HCT116 (cell line): ENCODE measurements around the gene TJP3. TPM values are rescaled to one million over a fixed set of nuclear protein-coding genes. Genes with fewer than 3 reads are reported as not detected.

Source experiments
- ATAC-seq: fragments of 200-7000 bp; cut with Tn5 transposase; 2 replicates; pipeline ENCODE4 v1.9.1; 2020; ENCODE audit warnings: mild to moderate bottlenecking, moderate library complexity
- BruUV-seq: library from RNA; stranded (reverse); fragments of 400-500 nt; replicated peaks from 2 replicates; lab custom pipeline; 2021; lab: Mats Ljungman, UMichigan
- CTCF ChIA-PET: fragments of 300-600 bp; sonication (Branson Sonifier 250); formaldehyde crosslinking; loops from one replicate; lab custom pipeline; 2021; ENCODE audit warnings: antibody characterized with exemption; lab: Charles Lee
- POLR2A ChIA-PET: fragments of 300-600, 350-600 bp; sonication (Branson Sonifier 250); formaldehyde crosslinking; loops from one replicate; lab custom pipeline; 2021; ENCODE audit warnings: antibody characterized with exemption; lab: Charles Lee
- RAD21 ChIA-PET, 2 experiments: fragments of 300-600 bp; sonication (Branson Sonifier 250); formaldehyde crosslinking; loops; one replicate each; lab custom pipeline; 2023; ENCODE audit warnings: low total read pairs in 2 of 2; ENCODE audit not compliant: uncharacterized antibody in 2 of 2, unreplicated experiment in 2 of 2, low non-redundant PET in 1 of 2; lab: Charles Lee
- DNase-seq: peaks from one replicate; pipeline ENCODE4 v3.0.0-alpha.2; 2010; ENCODE audit warnings: low read depth, low spot score
- H2AFZ ChIP-seq: fragments of 200-600 bp; shearing (Covaris generic), sonication (generic); 2 replicates; pipeline ENCODE4 v1.6.1; 2017; ENCODE audit warnings: low read depth, mixed run types, mixed read lengths, antibody characterized with exemption, low read length; ENCODE audit not compliant: poor library complexity, severe bottlenecking
- H3K27ac ChIP-seq: 2 replicates; pipeline ENCODE4 v1.5.1; 2012; ENCODE audit warnings: low read depth, low read length
- H3K27me3 ChIP-seq: fragments of 200-600 bp; sonication (generic); 2 replicates; pipeline ENCODE4 v1.6.1; 2016; ENCODE audit warnings: mixed run types, low read length, mixed read lengths; ENCODE audit not compliant: insufficient read depth
- H3K36me3 ChIP-seq, 2 experiments: fragments of 200-500 bp in 1 of 2; fragments of 200-600 bp in 1 of 2; sonication (Bioruptor generic) in 1 of 2; sonication (generic) in 1 of 2; 2 replicates each; pipeline versions ENCODE4 v1.5.1 to v1.6.1; 2014 to 2016; ENCODE audit warnings: low read length in 2 of 2, inconsistent platforms in 1 of 2, mixed read lengths in 1 of 2, mixed run types in 1 of 2; ENCODE audit not compliant: insufficient read depth in 2 of 2, control insufficient read depth in 1 of 2
- H3K4me1 ChIP-seq, 2 experiments: fragments of 200-600 bp in 1 of 2; sonication (generic) in 1 of 2; 2 replicates each; pipeline versions ENCODE4 v1.5.1 to v1.6.1; 2012 to 2017; ENCODE audit warnings: low read length in 2 of 2, inconsistent platforms in 1 of 2, mild to moderate bottlenecking in 1 of 2, mixed read lengths in 1 of 2, mixed run types in 1 of 2, moderate library complexity in 1 of 2; ENCODE audit not compliant: insufficient read depth in 2 of 2, control insufficient read depth in 1 of 2
- H3K4me2 ChIP-seq: fragments of 200-600 bp; sonication (generic); 2 replicates; pipeline ENCODE4 v1.6.1; 2017; ENCODE audit warnings: mixed run types, low read length, mixed read lengths
- H3K4me3 ChIP-seq, 2 experiments: fragments of 200-600 bp in 1 of 2; sonication (generic) in 1 of 2; replicated peaks in 1 of 2; 2 replicates each; pipeline ENCODE4 v1.5.1; 2011 to 2016; ENCODE audit warnings: low read length in 2 of 2, control low read depth in 1 of 2, low read depth in 1 of 2, mild to moderate bottlenecking in 1 of 2, mixed read lengths in 1 of 2, mixed run types in 1 of 2
- H3K79me2 ChIP-seq: fragments of 200-600 bp; sonication (generic); 2 replicates; pipeline ENCODE4 v1.6.1; 2017; ENCODE audit warnings: mild to moderate bottlenecking, mixed run types, low read length, moderate library complexity, mixed read lengths; ENCODE audit not compliant: insufficient read depth
- H3K9ac ChIP-seq: fragments of 200-600 bp; sonication (generic); 2 replicates; pipeline ENCODE4 v1.6.1; 2016; ENCODE audit warnings: low read length, mixed read lengths
- H3K9me2 ChIP-seq: fragments of 200-600 bp; sonication (generic), shearing (Covaris generic); 2 replicates; pipeline ENCODE4 v1.6.1; 2017; ENCODE audit warnings: mixed run types, mild to moderate bottlenecking, moderate library complexity; ENCODE audit not compliant: insufficient read depth
- H3K9me3 ChIP-seq, 2 experiments: fragments of 200-500 bp in 1 of 2; fragments of 200-600 bp in 1 of 2; sonication (Bioruptor generic) in 1 of 2; sonication (generic) in 1 of 2; 2 replicates each; pipeline ENCODE4 v1.6.1; 2014 to 2017; ENCODE audit warnings: low read length in 2 of 2, mixed read lengths in 2 of 2, inconsistent platforms in 1 of 2, low read depth in 1 of 2, mild to moderate bottlenecking in 1 of 2, mixed run types in 1 of 2, moderate library complexity in 1 of 2; ENCODE audit not compliant: control insufficient read depth in 1 of 2, insufficient read depth in 1 of 2
- H4K20me1 ChIP-seq: fragments of 200-600 bp; sonication (generic), shearing (Covaris generic); 2 replicates; pipeline ENCODE4 v1.6.1; 2017; ENCODE audit warnings: mixed run types, mild to moderate bottlenecking, moderate library complexity; ENCODE audit not compliant: insufficient read depth
- CTCF ChIP-seq, 3 experiments: fragments of 200-600 bp in 1 of 3; sonication (generic) in 1 of 3; IDR thresholded peaks in 2 of 3; conservative IDR thresholded peaks in 1 of 3; 2 replicates each; pipeline ENCODE4 v1.5.1; 2012 to 2017; ENCODE audit warnings: low read depth in 2 of 3, low read length in 2 of 3, antibody characterized with exemption in 1 of 3, borderline replicate concordance in 1 of 3, control low read depth in 1 of 3, mild to moderate bottlenecking in 1 of 3, mixed read lengths in 1 of 3, mixed run types in 1 of 3, moderate library complexity in 1 of 3; ENCODE audit not compliant: insufficient read depth in 1 of 3
- ELF1 ChIP-seq: IDR thresholded peaks from 2 replicates; pipeline ENCODE4 v1.6.1; 2012; ENCODE audit warnings: low read depth, borderline replicate concordance
- MAX ChIP-seq: IDR thresholded peaks from 2 replicates; pipeline ENCODE4 v1.6.1; 2012
- POLR2AphosphoS5 ChIP-seq: IDR thresholded peaks from 2 replicates; pipeline ENCODE4 v1.6.1; 2011; ENCODE audit warnings: mild to moderate bottlenecking, low read depth, low read length, moderate library complexity
- SP1 ChIP-seq: IDR thresholded peaks from 2 replicates; pipeline ENCODE4 v1.6.1; 2012; ENCODE audit warnings: low read depth
- ZBTB33 ChIP-seq: IDR thresholded peaks from 2 replicates; pipeline ENCODE4 v1.6.1; 2011; ENCODE audit warnings: mild to moderate bottlenecking, low read length, moderate library complexity; ENCODE audit not compliant: insufficient replicate concordance; ENCODE audit errors: extremely low read depth
- intact Hi-C: fragments of 100-400 bp; cut with micrococcal nuclease; formaldehyde crosslinking; loops from 2 replicates; pipeline ENCODE4 v1.10.0; 2022
- total RNA-seq: library from RNA; stranded (reverse); gene quantifications from one replicate; pipeline ENCODE4 v1.2.1, GENCODE V29; 2021; ENCODE audit not compliant: unreplicated experiment

TJP3 gene
- total RNA-seq, 1 experiment from 2014 or later, result 69.6 TPM

GRCh38 chr19:3667766-3668165 lies 40.4 kb upstream of the TJP3 start:
- CTCF ChIA-PET, result no interaction called here
- no peak for DNase-seq
- no peak overlapping the region for H2AFZ ChIP-seq
- H3K27me3 ChIP-seq, result no peaks in the 10 kb centered on the region
- no peak overlapping the region for H3K4me2 ChIP-seq
- RAD21 ChIA-PET, result no interaction called here
- intact Hi-C loops, result no loop called here
- no peak for ATAC-seq
- peaks cover 0 to 8% of the 10 kb centered on the region in 2 experiments; a peak in 1 of 4 replicates for H3K4me1 ChIP-seq
- H3K27ac ChIP-seq, result no peak overlapping the region
- POLR2A ChIA-PET, result no interaction called here
- BruUV-seq, result no TSS peak
- H3K9me2 ChIP-seq, result no peaks in the 10 kb centered on the region
- no peaks in the 10 kb centered on the region for H3K9me3 ChIP-seq
- H4K20me1 ChIP-seq, result no peaks in the 10 kb centered on the region
- no peak overlapping the region for H3K9ac ChIP-seq
- TF ChIP-seq POLR2AphosphoS5 (no peak), ZBTB33 (no peak), CTCF (IDR thresholded peaks at IDR 0.05 in 2 of 3, conservative IDR thresholded peaks at IDR 0.05 in 1 of 3; ENCODE audit: borderline replicate concordance in 1 of 3, insufficient read depth in 1 of 3, low read depth in 2 of 3, low read length in 2 of 3) (no peak), ELF1 (no peak), MAX (no peak), SP1 (no peak)
- H3K79me2 ChIP-seq, result no peaks in the 10 kb centered on the region
- peaks cover 6 to 9% of the 10 kb centered on the region in 2 experiments; a peak in 3 of 4 replicates for H3K36me3 ChIP-seq
- H3K4me3 ChIP-seq, result no peak overlapping the region
